CMK (cell line): ENCODE measurements around the gene C20orf173.
"Not testable (repeated sequence)": the region's sequence is repeated elsewhere in the genome, so short reads cannot be mapped to it uniquely, and the experiment has no call there.

ENCODE experiments used
- DNase-seq: peaks from one replicate; pipeline ENCODE4 v3.0.0-alpha.2; 2010; ENCODE audit warnings: low read depth

C20orf173 gene

GRCh38 chr20:35529552-35529951 lies at the start of gene C20orf173:
C20orf173 (minus strand) TSS chr20:35529652; CDS start chr20:35529373, 279 bp downstream.
- no peak for DNase-seq

- DNase-seq, result no peak
Measured at GRCh38 chr20:35579196-35579595, 49.7 kb upstream of the C20orf173 start.

- DNase-seq, result no peak
Measured at GRCh38 chr20:35578469-35578868, 49.0 kb upstream of the C20orf173 start.

- no peak for DNase-seq
Measured at GRCh38 chr20:35576816-35577215, 47.4 kb upstream of the C20orf173 start.

- DNase-seq, result no peak
Measured at GRCh38 chr20:35575958-35576357, 46.5 kb upstream of the C20orf173 start.

GRCh38 chr20:35572838-35573237 lies 43.4 kb upstream of the C20orf173 start:
- no peak for DNase-seq

GRCh38 chr20:35571555-35571954 lies 42.1 kb upstream of the C20orf173 start:
- DNase-seq, result no peak

- DNase-seq, result no peak
Measured at GRCh38 chr20:35568645-35569044, 39.2 kb upstream of the C20orf173 start.

GRCh38 chr20:35564905-35565304 lies 35.5 kb upstream of the C20orf173 start:
- no peak for DNase-seq

- DNase-seq, result no peak
Measured at GRCh38 chr20:35563834-35564233, 34.4 kb upstream of the C20orf173 start.

- no peak for DNase-seq
Measured at GRCh38 chr20:35562541-35563110, 33.2 kb upstream of the C20orf173 start.

GRCh38 chr20:35561671-35562070 lies 32.2 kb upstream of the C20orf173 start:
- DNase-seq, result no peak

GRCh38 chr20:35561268-35561667 lies 31.8 kb upstream of the C20orf173 start:
- DNase-seq, result no peak

- DNase-seq, result no peak
Measured at GRCh38 chr20:35560541-35560940, 31.1 kb upstream of the C20orf173 start.

- DNase-seq, result no peak
Measured at GRCh38 chr20:35560105-35560511, 30.7 kb upstream of the C20orf173 start.

- DNase-seq, result no peak
Measured at GRCh38 chr20:35559042-35559693, 29.7 kb upstream of the C20orf173 start.

- no peak for DNase-seq
Measured at GRCh38 chr20:35558451-35558850, 29.0 kb upstream of the C20orf173 start.

GRCh38 chr20:35556871-35557270 lies 27.4 kb upstream of the C20orf173 start:
- DNase-seq, result no peak

GRCh38 chr20:35555951-35556645 lies 26.6 kb upstream of the C20orf173 start:
- no peak for DNase-seq

- DNase-seq, result not testable (repeated sequence)
Measured at GRCh38 chr20:35555461-35555860, 26.0 kb upstream of the C20orf173 start.

- no peak for DNase-seq
Measured at GRCh38 chr20:35552914-35553313, 23.5 kb upstream of the C20orf173 start.

GRCh38 chr20:35551503-35551902 lies 22.1 kb upstream of the C20orf173 start:
- no peak for DNase-seq

GRCh38 chr20:35547329-35547728 lies 17.9 kb upstream of the C20orf173 start:
- DNase-seq, result no peak
